Activated T-cell treated with anti-CD3 and anti-CD28 coated beads, Interleukin-2, amount 50 U/mL, for 24 hours (primary cell): ENCODE data around the gene SLC7A1.

Experiments
- DNase-seq: peaks from one replicate; pipeline ENCODE4 v3.0.0-alpha.2; 2020
- H3K27ac Mint-ChIP-seq: 2 replicates; pipeline ENCODE4 v1.8.0; 2020; ENCODE audit warnings: mild to moderate bottlenecking, mixed read lengths
- H3K27me3 Mint-ChIP-seq: 2 replicates; pipeline ENCODE4 v1.8.0; 2020; ENCODE audit warnings: mixed read lengths
- H3K36me3 Mint-ChIP-seq: 2 replicates; pipeline ENCODE4 v1.8.0; 2020; ENCODE audit warnings: low read depth, mixed read lengths
- H3K4me1 Mint-ChIP-seq: 2 replicates; pipeline ENCODE4 v1.8.0; 2020; ENCODE audit warnings: low read depth, mixed read lengths
- H3K4me3 Mint-ChIP-seq: 2 replicates; pipeline ENCODE4 v1.8.0; 2020; ENCODE audit warnings: mild to moderate bottlenecking, moderate library complexity, mixed read lengths
- H3K9me3 Mint-ChIP-seq: 2 replicates; pipeline ENCODE4 v1.8.0; 2020; ENCODE audit warnings: mixed read lengths

Gene SLC7A1

DNA sequence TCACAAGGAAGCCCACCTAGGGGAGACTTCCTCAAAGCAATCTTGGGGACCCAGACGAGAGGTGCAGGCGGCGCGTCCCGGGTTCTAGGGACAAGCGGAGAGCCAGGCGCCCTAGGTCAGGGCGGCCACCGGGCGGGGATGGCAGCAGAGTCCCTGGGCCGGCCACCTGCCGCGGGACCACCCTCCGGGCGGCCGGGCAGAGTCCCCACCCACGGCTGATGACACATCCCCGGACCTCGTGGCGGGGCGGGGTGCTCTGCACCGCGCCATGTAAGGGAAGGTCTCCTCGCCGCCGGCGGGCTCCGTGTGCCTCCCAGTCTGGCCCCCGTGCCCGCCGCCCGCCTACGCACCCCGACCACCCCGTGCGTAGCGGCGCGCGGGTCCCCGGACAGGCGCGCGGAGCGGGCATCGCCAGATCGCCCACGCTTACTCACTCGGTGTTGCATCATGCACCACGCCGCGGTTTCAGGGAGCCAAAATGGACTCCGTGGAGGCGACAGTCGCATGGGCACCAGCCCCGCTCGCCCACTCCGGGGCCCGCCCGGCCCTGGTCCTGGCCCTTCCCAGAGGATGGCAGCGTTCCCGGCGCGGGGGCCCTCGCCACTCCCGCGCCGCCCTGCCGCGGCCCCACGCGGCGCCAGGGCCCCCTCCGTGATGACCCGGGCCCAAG, 643 bp downstream of the SLC7A1 start:
- H3K4me3 Mint-ChIP-seq = peak overlapping the region; percentile 92
- peak overlapping the region; percentile 98 for H3K27ac Mint-ChIP-seq
- H3K27me3 Mint-ChIP-seq = peaks cover 3% of the 10 kb centered on the region
- H3K9me3 Mint-ChIP-seq = no peaks in the 10 kb centered on the region
- H3K4me1 Mint-ChIP-seq = peaks cover 48% of the 10 kb centered on the region
- peak; percentile 89 for DNase-seq
- peaks cover 46% of the 10 kb centered on the region for H3K36me3 Mint-ChIP-seq

DNA sequence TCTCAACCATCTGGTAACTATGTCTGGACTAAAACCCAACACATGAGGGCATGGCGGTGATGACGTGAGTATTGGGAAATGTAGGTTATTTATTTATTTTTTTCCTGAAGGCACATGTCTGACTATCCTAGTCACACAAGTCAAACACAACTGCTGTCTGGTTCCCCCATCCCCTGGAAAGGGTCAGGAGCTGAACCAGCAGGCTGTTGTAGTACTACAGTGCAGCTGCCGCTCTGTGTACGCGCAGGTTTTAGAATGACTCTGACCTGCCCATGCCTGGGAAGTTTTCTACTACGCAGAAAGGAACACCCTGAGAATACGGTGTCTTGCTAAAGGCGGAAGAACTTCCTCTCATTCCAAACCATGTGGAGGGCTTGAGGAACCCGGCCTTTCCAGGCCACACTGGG, 1.2 kb downstream of the SLC7A1 start:
- Mint-ChIP-seq H3K4me3 (peak overlapping the region; percentile 92), H3K27ac (peak overlapping the region; percentile 98), H3K9me3 (no peaks in the 10 kb centered on the region), H3K27me3 (peaks cover 3% of the 10 kb centered on the region), H3K4me1 (peaks cover 54% of the 10 kb centered on the region), H3K36me3 (peaks cover 51% of the 10 kb centered on the region)
- no peak for DNase-seq

DNA sequence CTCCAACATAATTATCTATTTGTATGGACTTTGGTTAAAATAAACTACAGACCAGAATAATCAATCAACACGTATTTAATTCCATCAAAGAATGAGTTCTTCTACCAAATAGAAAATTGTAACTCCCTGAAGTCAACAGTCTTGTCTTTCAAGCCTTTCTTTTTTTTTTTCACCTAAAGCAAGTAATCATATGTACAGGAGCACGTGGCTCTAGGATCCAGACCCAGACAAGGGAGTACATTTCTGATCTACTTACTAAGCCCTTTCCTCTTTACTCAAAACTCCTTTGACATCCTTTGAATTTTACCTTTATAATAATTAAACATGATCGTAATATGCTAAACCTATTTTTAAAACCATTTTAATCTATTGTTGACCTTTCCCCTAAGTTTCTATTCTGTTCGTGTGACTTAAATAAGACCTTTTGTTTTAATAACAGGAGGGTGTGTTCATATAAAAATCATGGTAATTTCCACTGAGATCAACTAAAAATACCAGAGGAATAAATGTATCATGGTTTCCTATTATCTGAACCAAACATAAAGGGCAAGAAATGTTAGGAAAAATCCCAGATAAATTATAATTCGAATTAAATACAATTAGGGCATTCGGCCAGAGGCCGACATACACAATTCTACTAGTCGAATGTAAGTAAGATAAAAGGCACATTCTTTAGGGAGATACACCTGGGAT, 1.7 kb downstream of the SLC7A1 start:
- peaks cover 59% of the 10 kb centered on the region for H3K4me1 Mint-ChIP-seq
- no peak for DNase-seq
- peak overlapping the region; percentile 98 for H3K27ac Mint-ChIP-seq
- no peaks in the 10 kb centered on the region for H3K9me3 Mint-ChIP-seq
- peak overlapping the region; percentile 92 for H3K4me3 Mint-ChIP-seq
- H3K27me3 Mint-ChIP-seq = no peaks in the 10 kb centered on the region
- H3K36me3 Mint-ChIP-seq = peaks cover 56% of the 10 kb centered on the region

DNA sequence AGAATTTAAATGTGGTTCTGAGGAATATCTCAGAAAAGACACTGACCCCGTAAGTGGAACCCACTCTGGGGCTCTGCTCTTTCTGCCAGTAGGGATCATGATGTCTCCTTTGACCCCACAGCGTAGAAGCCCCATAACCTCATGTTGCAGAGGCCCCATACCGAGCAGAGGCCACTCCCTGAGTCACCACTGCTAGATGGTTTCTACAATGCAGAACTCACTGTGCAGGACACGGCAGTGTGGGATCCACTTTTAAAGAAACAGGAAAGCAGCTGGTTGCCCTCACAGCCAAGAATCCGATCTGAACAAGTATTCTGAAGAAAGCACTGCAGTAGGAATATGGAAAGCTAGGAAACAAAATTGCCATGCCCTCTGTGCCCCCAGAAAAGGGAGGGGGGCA, 4.2 kb downstream of the SLC7A1 start:
- peaks cover 73% of the 10 kb centered on the region for H3K4me1 Mint-ChIP-seq
- no peaks in the 10 kb centered on the region for H3K9me3 Mint-ChIP-seq
- peak overlapping the region; percentile 56 for H3K27ac Mint-ChIP-seq
- DNase-seq = no peak
- H3K4me3 Mint-ChIP-seq = no peak overlapping the region
- peaks cover 81% of the 10 kb centered on the region for H3K36me3 Mint-ChIP-seq
- no peaks in the 10 kb centered on the region for H3K27me3 Mint-ChIP-seq

DNA sequence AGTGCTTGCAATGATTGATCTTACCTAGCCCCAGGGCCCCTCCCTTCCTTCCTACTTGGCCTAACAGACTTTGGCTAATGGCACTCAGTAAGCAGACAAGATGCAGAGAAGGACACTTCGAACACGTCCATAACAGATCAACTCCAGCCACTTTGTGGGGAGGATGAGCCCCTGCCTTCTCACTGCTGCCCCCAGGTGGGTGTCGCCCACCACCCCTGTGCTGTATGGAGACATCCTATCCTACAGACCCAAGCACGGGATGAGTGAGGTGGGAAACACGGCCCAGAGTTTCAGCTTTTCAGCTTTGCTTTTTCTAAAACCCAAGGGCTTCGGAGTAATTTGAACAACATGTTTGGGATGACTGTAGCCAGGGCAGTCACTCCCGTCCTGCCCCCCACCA, 5.5 kb downstream of the SLC7A1 start:
- Mint-ChIP-seq H3K36me3 (peaks cover 93% of the 10 kb centered on the region), H3K9me3 (no peaks in the 10 kb centered on the region), H3K27me3 (no peaks in the 10 kb centered on the region), H3K4me3 (no peak overlapping the region), H3K4me1 (peaks cover 79% of the 10 kb centered on the region), H3K27ac (no peak overlapping the region)
- DNase-seq = no peak

DNA sequence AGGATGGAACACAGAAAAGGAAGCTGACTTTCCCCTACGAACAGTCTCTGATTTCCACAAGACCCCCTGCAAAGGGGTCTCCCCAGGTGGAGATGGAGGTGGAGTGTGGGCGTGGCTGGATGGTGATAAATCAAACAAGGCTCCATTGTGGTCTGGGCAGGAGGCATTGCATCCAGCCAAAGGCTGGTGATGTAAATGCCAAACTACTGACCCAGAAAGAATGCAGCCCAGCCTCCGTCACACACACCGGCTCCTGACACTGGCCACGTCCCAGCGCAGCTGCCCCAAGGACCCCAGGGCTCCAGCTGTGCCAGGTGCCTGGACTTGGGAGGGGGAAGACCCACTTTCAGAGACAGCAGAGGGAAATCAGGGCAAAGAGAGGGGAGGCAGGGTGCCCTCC, 6.3 kb downstream of the SLC7A1 start:
- H3K4me3 Mint-ChIP-seq = no peak overlapping the region
- no peaks in the 10 kb centered on the region for H3K9me3 Mint-ChIP-seq
- H3K27me3 Mint-ChIP-seq = no peaks in the 10 kb centered on the region
- H3K27ac Mint-ChIP-seq = no peak overlapping the region
- peaks cover 85% of the 10 kb centered on the region for H3K4me1 Mint-ChIP-seq
- peaks cover 96% of the 10 kb centered on the region for H3K36me3 Mint-ChIP-seq
- no peak for DNase-seq

DNA sequence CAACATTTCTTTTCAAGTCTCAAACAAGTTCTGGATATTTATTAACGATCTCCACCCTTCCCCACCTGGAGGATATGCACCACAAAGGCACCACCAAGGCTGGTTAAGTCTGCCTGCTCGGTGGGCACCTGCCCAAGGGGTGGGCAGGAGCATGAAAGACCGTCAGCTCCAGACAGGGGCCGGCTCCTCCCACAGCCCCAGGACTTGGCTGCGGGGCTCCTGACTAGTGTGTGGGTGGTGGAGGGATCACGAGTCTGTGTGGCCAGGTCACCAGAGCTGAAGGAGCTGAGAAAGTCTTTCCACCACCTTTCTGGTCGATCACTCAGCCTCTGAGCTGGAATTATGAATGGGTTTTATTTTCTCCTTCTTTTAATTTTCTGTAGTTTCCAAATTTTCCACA, 7.8 kb downstream of the SLC7A1 start:
- Mint-ChIP-seq H3K4me3 (no peak overlapping the region), H3K9me3 (no peaks in the 10 kb centered on the region), H3K27me3 (no peaks in the 10 kb centered on the region), H3K4me1 (peaks cover 82% of the 10 kb centered on the region), H3K36me3 (peaks cover 92% of the 10 kb centered on the region), H3K27ac (no peak overlapping the region)
- DNase-seq = no peak

DNA sequence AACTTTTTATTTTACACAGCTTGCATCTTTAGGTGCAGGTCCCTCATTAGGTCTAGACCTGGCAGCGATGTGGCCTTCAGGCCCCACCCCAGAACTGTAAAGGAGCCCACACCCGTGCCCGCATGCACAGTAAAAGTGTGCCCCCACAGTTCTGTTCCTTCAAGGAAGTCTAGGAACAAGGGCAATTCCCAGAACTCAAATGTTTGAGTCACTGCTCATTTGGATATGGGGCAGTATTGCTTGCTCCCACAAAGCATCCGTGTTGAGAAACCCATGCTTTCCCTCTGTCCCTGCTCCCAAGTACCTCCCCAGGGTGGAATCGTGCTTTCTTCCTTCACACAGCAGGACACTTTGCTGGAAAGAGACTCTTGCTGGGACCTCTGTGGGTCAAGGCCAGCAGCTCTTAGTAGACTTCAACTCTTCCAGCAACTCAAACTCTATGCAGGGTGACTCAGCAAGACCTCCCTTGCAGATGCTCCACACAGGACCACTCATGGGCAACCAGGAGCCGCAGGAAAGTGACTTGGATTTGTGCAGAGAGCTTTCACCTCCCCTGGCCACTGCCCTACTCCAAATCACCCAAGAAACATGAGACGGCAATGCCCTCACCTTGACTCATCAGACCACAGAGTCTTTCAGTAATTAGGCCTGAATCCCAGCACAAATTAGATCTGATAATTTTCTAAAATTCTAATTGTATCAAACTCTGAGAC, 12.3 kb downstream of the SLC7A1 start:
- H3K4me3 Mint-ChIP-seq = no peak overlapping the region
- peaks cover 81% of the 10 kb centered on the region for H3K4me1 Mint-ChIP-seq
- H3K27me3 Mint-ChIP-seq = no peaks in the 10 kb centered on the region
- no peak for DNase-seq
- H3K36me3 Mint-ChIP-seq = peaks cover 80% of the 10 kb centered on the region
- H3K9me3 Mint-ChIP-seq = no peaks in the 10 kb centered on the region
- H3K27ac Mint-ChIP-seq = peak overlapping the region; percentile 41

DNA sequence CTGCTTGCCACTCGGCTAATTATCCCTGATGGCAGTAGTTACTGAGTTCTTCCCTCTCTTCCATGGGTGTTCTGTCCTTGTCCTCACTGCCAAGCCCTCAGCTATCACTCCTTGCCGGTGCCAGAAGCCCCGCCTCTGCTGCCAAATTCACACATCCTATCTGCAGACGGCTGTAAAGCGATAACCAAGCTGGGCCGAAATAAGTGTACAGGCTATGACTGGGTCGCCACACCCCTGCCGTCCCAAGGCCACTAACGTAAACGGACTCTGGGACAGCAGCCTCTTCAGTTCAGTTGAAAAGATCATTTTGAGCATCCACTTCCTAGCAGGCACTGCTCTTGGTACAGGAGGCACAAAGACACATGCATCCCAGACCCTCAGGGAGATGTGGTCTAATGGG, 13.3 kb downstream of the SLC7A1 start:
- Mint-ChIP-seq H3K9me3 (no peaks in the 10 kb centered on the region), H3K27me3 (no peaks in the 10 kb centered on the region), H3K4me3 (no peak overlapping the region), H3K4me1 (peaks cover 80% of the 10 kb centered on the region), H3K36me3 (peaks cover 78% of the 10 kb centered on the region), H3K27ac (no peak overlapping the region)
- no peak for DNase-seq

DNA sequence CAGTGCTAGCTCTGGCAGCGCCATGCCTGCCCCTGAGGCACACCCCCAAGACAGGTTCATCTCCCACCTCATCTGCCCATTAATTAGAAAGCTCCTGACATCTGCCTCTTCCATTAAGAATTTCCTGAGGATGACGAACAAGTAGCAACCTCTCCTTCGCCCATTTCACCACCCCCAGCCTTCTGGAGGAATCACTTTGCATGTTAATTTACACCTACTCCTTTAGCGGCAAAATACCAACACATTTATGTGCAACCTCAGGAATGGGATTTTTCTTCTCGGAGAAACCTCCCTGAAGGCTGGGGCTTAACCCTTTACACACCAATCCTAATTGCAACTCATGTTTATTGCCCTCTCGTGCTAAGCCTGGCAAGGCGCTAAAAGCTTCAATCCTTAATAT, 13.8 kb downstream of the SLC7A1 start:
- no peak for DNase-seq
- Mint-ChIP-seq H3K4me1 (peaks cover 75% of the 10 kb centered on the region), H3K9me3 (no peaks in the 10 kb centered on the region), H3K36me3 (peaks cover 78% of the 10 kb centered on the region), H3K4me3 (no peak overlapping the region), H3K27me3 (no peaks in the 10 kb centered on the region), H3K27ac (no peak overlapping the region)

DNA sequence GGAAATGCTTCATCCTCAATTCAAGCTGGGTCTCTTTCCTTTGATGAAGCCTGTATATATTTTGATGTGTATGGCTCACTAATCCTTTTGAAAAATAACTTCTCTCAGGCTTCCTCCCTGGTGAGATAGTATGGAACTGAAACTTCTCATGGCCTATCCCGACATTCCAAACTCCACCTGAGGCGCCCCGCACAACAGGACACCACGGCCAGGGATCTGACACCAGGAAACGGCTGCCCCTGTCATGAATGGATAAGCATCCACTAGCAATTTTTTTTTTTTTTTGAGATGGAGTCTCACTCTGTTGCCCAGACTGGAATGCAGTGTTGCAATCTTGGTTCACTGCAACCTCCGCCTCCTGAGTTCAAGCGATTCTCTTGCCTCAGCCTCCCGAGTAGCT, 16.4 kb downstream of the SLC7A1 start:
- no peak overlapping the region for H3K4me3 Mint-ChIP-seq
- H3K27me3 Mint-ChIP-seq = no peaks in the 10 kb centered on the region
- H3K9me3 Mint-ChIP-seq = no peaks in the 10 kb centered on the region
- no peak overlapping the region for H3K27ac Mint-ChIP-seq
- no peak for DNase-seq
- H3K4me1 Mint-ChIP-seq = peaks cover 72% of the 10 kb centered on the region
- peaks cover 81% of the 10 kb centered on the region for H3K36me3 Mint-ChIP-seq

DNA sequence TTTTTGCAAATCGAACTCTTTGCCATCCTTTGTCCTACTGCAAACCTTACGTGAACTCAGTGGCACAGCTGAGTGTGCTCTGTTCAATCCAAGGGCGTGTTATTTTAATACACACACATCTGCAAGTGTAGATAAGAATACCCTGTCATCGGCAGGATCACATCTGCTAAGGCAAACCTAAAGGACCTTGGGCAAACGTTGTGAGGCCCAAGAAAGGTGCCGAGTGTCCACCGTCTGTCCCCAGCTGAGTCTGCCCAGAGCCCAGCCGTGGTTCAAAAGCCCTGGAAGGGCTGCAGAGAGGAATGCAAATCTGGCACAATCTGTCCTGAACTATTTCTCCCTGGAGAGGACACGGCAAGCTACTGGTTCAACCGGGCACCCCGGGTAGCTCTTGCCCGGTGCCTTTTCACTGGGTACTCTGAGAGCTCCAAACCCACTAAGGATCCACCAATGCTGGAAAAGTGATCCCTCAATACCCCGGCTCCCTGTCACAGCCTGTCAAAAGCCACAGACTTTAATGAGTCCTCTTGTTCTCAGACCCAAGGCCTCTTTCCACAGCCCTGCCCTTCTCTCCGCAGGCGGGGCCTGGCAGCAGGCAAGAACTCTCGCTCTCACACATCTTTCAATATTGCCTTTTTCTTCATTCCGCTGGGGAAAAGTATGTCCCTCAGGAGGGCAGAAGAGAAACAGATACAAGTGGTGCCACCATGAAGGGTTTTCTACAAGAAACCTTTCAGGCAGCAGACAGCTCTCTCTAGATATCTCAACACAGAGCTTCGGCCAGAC, 17.0 kb downstream of the SLC7A1 start:
- Mint-ChIP-seq H3K9me3 (no peaks in the 10 kb centered on the region), H3K27ac (no peak overlapping the region), H3K27me3 (no peaks in the 10 kb centered on the region), H3K36me3 (peaks cover 80% of the 10 kb centered on the region), H3K4me1 (peaks cover 72% of the 10 kb centered on the region), H3K4me3 (no peak overlapping the region)
- DNase-seq = no peak

DNA sequence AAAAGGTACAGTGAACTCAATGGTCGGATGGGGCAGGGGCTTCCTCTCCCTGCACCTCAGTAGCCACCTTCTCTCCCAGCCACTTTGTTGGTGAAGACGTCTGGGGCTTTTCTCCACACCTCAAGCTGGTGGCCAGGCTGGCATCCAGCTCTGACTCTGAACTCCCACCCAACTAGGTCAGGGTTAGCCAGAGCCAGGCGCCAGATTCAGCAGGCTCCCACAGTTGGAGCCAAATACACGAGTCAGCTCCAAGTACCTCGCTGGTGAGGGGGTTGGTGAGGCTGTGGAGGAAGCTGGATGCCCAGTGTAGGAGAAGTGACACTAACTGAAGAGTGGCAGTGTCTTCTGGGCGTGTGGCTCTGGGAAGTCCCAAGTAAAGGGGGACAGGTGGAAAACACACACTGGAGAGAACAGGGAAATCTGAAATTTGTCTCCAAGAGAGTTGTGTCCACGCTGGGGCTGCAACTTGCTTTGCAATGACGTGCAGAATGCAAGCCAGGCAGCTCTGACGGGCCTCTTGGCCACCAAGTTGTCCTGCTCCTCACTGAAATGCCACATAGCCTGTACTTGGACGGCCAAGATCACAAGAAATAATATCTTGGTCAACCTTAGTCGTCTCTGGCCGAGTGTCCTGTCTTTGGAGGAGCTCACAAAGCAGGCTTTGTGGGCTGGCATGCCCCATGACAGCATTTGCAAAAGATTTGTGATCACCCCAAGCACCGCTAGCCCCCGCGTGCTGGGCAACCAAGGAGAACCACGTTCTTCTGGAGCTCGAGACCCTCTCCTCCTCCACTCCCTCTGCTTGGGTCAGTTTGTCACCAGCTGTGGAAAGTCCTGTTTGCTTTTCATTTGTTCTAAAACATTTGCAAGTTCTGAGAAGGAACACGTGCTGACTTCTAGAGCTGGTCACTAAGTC, 18.1 kb downstream of the SLC7A1 start:
- H3K27me3 Mint-ChIP-seq = no peaks in the 10 kb centered on the region
- H3K4me1 Mint-ChIP-seq = peaks cover 73% of the 10 kb centered on the region
- DNase-seq = no peak
- H3K27ac Mint-ChIP-seq = no peak overlapping the region
- H3K9me3 Mint-ChIP-seq = no peaks in the 10 kb centered on the region
- H3K36me3 Mint-ChIP-seq = peaks cover 83% of the 10 kb centered on the region
- H3K4me3 Mint-ChIP-seq = no peak overlapping the region

DNA sequence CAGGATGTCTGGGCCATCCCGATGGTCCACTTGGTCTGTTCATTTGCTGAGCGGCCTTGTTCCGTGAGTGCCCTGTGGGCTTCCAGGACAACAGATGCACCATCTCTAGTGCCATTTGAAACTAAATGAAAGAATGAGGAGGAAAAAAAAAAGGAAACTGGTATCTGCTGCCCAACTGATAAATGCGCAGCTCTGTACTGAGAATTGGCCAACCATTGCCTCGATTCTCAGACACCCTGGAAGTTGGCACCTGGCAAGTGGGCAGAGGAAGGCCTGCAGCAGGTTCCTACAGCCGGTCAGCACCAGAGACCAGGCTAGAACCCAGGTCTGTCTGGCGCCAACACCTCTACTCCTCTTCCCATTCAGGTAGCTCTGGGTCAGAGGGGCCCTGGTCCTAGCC, 18.9 kb downstream of the SLC7A1 start:
- Mint-ChIP-seq H3K27ac (no peak overlapping the region), H3K9me3 (no peaks in the 10 kb centered on the region), H3K36me3 (peaks cover 86% of the 10 kb centered on the region), H3K4me1 (peaks cover 74% of the 10 kb centered on the region), H3K4me3 (no peak overlapping the region), H3K27me3 (no peaks in the 10 kb centered on the region)
- no peak for DNase-seq
